Activated T-cell treated with anti-CD3 and anti-CD28 coated beads for 48 hours (primary cell): ENCODE results near the gene ZNF195.
"Not testable (repeated sequence)": the region's sequence is repeated elsewhere in the genome, so short reads cannot be mapped to it uniquely, and the experiment has no call there.

Experiments used
- DNase-seq: peaks from one replicate; pipeline ENCODE4 v3.0.0-alpha.2; 2020; ENCODE audit warnings: low read depth

ZNF195 gene

GRCh38 chr11:3347127-3347526, 31.8 kb downstream of the ZNF195 start:
- no peak for DNase-seq

GRCh38 chr11:3346587-3346986, 32.4 kb downstream of the ZNF195 start:
- no peak for DNase-seq

- no peak for DNase-seq
Observed at GRCh38 chr11:3345736-3346135, 33.2 kb downstream of the ZNF195 start.

- DNase-seq = no peak
Observed at GRCh38 chr11:3344327-3345174, 34.4 kb downstream of the ZNF195 start.

GRCh38 chr11:3342709-3343108, 36.2 kb downstream of the ZNF195 start:
- DNase-seq = no peak

GRCh38 chr11:3341298-3341697, 37.6 kb downstream of the ZNF195 start:
- DNase-seq = peak; percentile 52

GRCh38 chr11:3340025-3340424, 38.9 kb downstream of the ZNF195 start:
- DNase-seq = no peak

GRCh38 chr11:3339340-3339624, 39.7 kb downstream of the ZNF195 start:
- DNase-seq = no peak

- DNase-seq = no peak
Observed at GRCh38 chr11:3338569-3339339, 40.2 kb downstream of the ZNF195 start.

GRCh38 chr11:3336420-3336819, 42.5 kb downstream of the ZNF195 start:
- DNase-seq = not testable (repeated sequence)

GRCh38 chr11:3333157-3333556, 45.8 kb downstream of the ZNF195 start:
- not testable (repeated sequence) for DNase-seq

- not testable (repeated sequence) for DNase-seq
Observed at GRCh38 chr11:3331078-3331477, 47.9 kb downstream of the ZNF195 start.

GRCh38 chr11:3330064-3330463, 48.9 kb downstream of the ZNF195 start:
- not testable (repeated sequence) for DNase-seq

- not testable (repeated sequence) for DNase-seq
Observed at GRCh38 chr11:3328503-3328902, 50.4 kb downstream of the ZNF195 start.

GRCh38 chr11:3326450-3326849, 52.5 kb downstream of the ZNF195 start:
- DNase-seq = not testable (repeated sequence)

GRCh38 chr11:3324724-3325123, 54.2 kb downstream of the ZNF195 start:
- DNase-seq = not testable (repeated sequence)
